PC-9 (cell line): ENCODE results near the gene IL2RA. TPM values are rescaled to one million over a fixed set of nuclear protein-coding genes. Genes with fewer than 3 reads are reported as not detected.
"Not testable (repeated sequence)": the region's sequence is repeated elsewhere in the genome, so short reads cannot be mapped to it uniquely, and the experiment has no call there.

ENCODE experiments used
- BruUV-seq: library from RNA; stranded (reverse); fragments of 400-500 nt; replicated peaks from 2 replicates; lab custom pipeline; 2021; lab: Mats Ljungman, UMichigan
- CTCF ChIA-PET: fragments of 300-600 bp; sonication (Branson Sonifier 250); formaldehyde crosslinking; loops from one replicate; lab custom pipeline; 2022; ENCODE audit warnings: antibody characterized with exemption; lab: Charles Lee
- POLR2A ChIA-PET: fragments of 300-600 bp; sonication (Branson Sonifier 250); formaldehyde crosslinking; loops from one replicate; lab custom pipeline; 2022; ENCODE audit warnings: antibody characterized with exemption; ENCODE audit not compliant: unreplicated experiment; lab: Charles Lee
- DNase-seq, 2 experiments: peaks; one replicate each; pipeline versions ENCODE4 v3.0.0 to v3.0.0-alpha.2; 2015 to 2022; ENCODE audit warnings: mixed read lengths in 1 of 2
- H2AFZ ChIP-seq: fragments of 200-600 bp; sonication (generic); 2 replicates; pipeline ENCODE4 v1.8.1; 2017; ENCODE audit warnings: antibody characterized with exemption
- H3F3A ChIP-seq: fragments of 200-600 bp; sonication (generic); 2 replicates; pipeline ENCODE4 v1.8.1; 2017; ENCODE audit warnings: antibody characterized with exemption, mild to moderate bottlenecking, low read depth; ENCODE audit not compliant: insufficient read depth
- H3K27ac ChIP-seq: fragments of 200-600 bp; sonication (generic); 2 replicates; pipeline ENCODE4 v1.6.1; 2016; ENCODE audit warnings: mixed run types
- H3K27me3 ChIP-seq: fragments of 200-600 bp; sonication (generic); 2 replicates; pipeline ENCODE4 v1.6.1; 2016; ENCODE audit warnings: low read depth, mixed run types; ENCODE audit not compliant: insufficient read depth
- H3K36me3 ChIP-seq: fragments of 200-600 bp; sonication (generic); 2 replicates; pipeline ENCODE4 v1.6.1; 2016; ENCODE audit warnings: low read depth, mixed run types
- H3K4me1 ChIP-seq: fragments of 200-600 bp; sonication (generic); replicated peaks from 2 replicates; pipeline ENCODE4 v1.6.1; 2016; ENCODE audit warnings: mixed run types; ENCODE audit not compliant: insufficient read depth
- H3K4me2 ChIP-seq: fragments of 200-600 bp; sonication (generic); 2 replicates; pipeline ENCODE4 v1.6.1; 2017; ENCODE audit warnings: mixed run types
- H3K4me3 ChIP-seq: fragments of 200-600 bp; sonication (generic); 2 replicates; pipeline ENCODE4 v1.6.1; 2016; ENCODE audit warnings: mixed run types
- H3K79me2 ChIP-seq: fragments of 200-600 bp; sonication (generic); 2 replicates; pipeline ENCODE4 v1.6.1; 2017; ENCODE audit warnings: low read depth, mixed run types
- H3K9me2 ChIP-seq: fragments of 200-600 bp; sonication (generic); 2 replicates; pipeline ENCODE4 v1.8.1; 2017; ENCODE audit warnings: mild to moderate bottlenecking; ENCODE audit not compliant: insufficient read depth
- H3K9me3 ChIP-seq: fragments of 200-600 bp; sonication (generic); 2 replicates; pipeline ENCODE4 v1.8.1; 2016; ENCODE audit warnings: low read depth; ENCODE audit not compliant: insufficient read depth
- H4K20me1 ChIP-seq: fragments of 200-600 bp; sonication (generic); 2 replicates; pipeline ENCODE4 v1.8.1; 2017; ENCODE audit not compliant: insufficient read depth
- EZH2 ChIP-seq: fragments of 200-600 bp; sonication (generic); IDR thresholded peaks from 2 replicates; pipeline ENCODE4 v1.8.0; 2017; ENCODE audit warnings: antibody characterized with exemption, low read depth
- intact Hi-C: fragments of 100-400 bp; cut with micrococcal nuclease; formaldehyde crosslinking; loops from one replicate; pipeline ENCODE4 v1.10.0; 2022; ENCODE audit not compliant: unreplicated experiment
- total RNA-seq: library from RNA; stranded (reverse); gene quantifications from 2 replicates; pipeline ENCODE4 v1.2.3, GENCODE V29; 2021
- TF ChIP-seq, protein P1 (sequence below): fragments of 200-600 bp; sonication (generic); conservative IDR thresholded peaks from 2 replicates; pipeline ENCODE4 v1.6.1; 2017; ENCODE audit warnings: mixed run types, antibody characterized with exemption, mild to moderate bottlenecking, moderate library complexity

The IL2RA gene
- total RNA-seq, 1 experiment from 2014 or later: not detected

- BruUV-seq: no TSS peak
- intact Hi-C loops: no loop called here
- no peaks in the 10 kb centered on the region for H3F3A ChIP-seq
- no peak overlapping the region for H3K4me2 ChIP-seq
- H3K27me3 ChIP-seq: no peaks in the 10 kb centered on the region
- H4K20me1 ChIP-seq: no peaks in the 10 kb centered on the region
- CTCF ChIA-PET: no interaction called here
- 0 out of 2 replicates have a peak, but pooled peaks cover under 1% of the 10 kb centered on the region for H3K4me1 ChIP-seq
- no peaks in the 10 kb centered on the region for H3K36me3 ChIP-seq
- no peaks in the 10 kb centered on the region for H3K9me2 ChIP-seq
- no peak for DNase-seq
- H3K27ac ChIP-seq: no peak overlapping the region
- no peak overlapping the region for H2AFZ ChIP-seq
- H3K4me3 ChIP-seq: no peak overlapping the region
- no peaks in the 10 kb centered on the region for H3K9me3 ChIP-seq
- no peaks in the 10 kb centered on the region for H3K79me2 ChIP-seq
- POLR2A ChIA-PET: no interaction called here
- TF ChIP-seq EZH2: no peak
- TF ChIP-seq, protein P1, sequence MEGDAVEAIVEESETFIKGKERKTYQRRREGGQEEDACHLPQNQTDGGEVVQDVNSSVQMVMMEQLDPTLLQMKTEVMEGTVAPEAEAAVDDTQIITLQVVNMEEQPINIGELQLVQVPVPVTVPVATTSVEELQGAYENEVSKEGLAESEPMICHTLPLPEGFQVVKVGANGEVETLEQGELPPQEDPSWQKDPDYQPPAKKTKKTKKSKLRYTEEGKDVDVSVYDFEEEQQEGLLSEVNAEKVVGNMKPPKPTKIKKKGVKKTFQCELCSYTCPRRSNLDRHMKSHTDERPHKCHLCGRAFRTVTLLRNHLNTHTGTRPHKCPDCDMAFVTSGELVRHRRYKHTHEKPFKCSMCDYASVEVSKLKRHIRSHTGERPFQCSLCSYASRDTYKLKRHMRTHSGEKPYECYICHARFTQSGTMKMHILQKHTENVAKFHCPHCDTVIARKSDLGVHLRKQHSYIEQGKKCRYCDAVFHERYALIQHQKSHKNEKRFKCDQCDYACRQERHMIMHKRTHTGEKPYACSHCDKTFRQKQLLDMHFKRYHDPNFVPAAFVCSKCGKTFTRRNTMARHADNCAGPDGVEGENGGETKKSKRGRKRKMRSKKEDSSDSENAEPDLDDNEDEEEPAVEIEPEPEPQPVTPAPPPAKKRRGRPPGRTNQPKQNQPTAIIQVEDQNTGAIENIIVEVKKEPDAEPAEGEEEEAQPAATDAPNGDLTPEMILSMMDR: no peak
Observed at GRCh38 chr10:5964736-5965135, 97.4 kb downstream of the IL2RA start.

GRCh38 chr10:5963591-5963990 is 98.6 kb downstream of the IL2RA start:
- peaks cover 6% of the 10 kb centered on the region; the same call in 1 of the 2 replicates for H3F3A ChIP-seq
- peaks cover 12% of the 10 kb centered on the region for H3K4me1 ChIP-seq
- no peaks in the 10 kb centered on the region for H3K9me3 ChIP-seq
- no peaks in the 10 kb centered on the region for H4K20me1 ChIP-seq
- no peaks in the 10 kb centered on the region for H3K79me2 ChIP-seq
- H2AFZ ChIP-seq: no peak overlapping the region
- ChIA-PET POLR2A (no interaction called here), CTCF (no interaction called here)
- intact Hi-C loops: no loop called here
- H3K4me2 ChIP-seq: no peak overlapping the region
- H3K36me3 ChIP-seq: no peaks in the 10 kb centered on the region
- no TSS peak for BruUV-seq
- H3K9me2 ChIP-seq: no peaks in the 10 kb centered on the region
- no peaks in the 10 kb centered on the region for H3K27me3 ChIP-seq
- no peak overlapping the region for H3K27ac ChIP-seq
- TF ChIP-seq, protein P1: no peak
- no peak for TF ChIP-seq EZH2
- no peak for DNase-seq
- no peak overlapping the region for H3K4me3 ChIP-seq

DNA sequence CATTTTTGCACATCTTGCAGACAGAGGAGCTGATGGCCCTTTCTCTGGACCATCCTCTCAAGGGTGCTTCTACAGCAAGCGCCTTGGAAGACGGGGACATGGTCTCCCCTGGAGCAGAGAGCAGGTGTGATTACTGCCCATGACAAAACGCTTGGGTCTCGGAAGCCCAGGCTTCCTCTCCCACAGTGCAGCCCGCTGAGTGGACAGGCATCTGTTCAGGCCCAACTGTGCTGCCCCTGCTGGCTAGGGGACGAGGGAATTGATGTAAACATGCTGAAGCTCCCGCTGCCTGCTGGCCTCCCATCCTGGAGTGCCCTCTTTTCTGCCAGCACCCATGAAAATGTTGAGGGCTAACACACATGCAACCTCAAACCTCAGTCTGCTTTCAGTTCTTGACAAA is 99.1 kb downstream of the IL2RA start:
- Histone ChIP-seq H3K4me3 (no peak overlapping the region), H2AFZ (no peak overlapping the region), H3K4me1 (peaks cover 17% of the 10 kb centered on the region), H4K20me1 (no peaks in the 10 kb centered on the region), H3K4me2 (no peak overlapping the region), H3K79me2 (no peaks in the 10 kb centered on the region), H3F3A (peaks cover 6% of the 10 kb centered on the region; the same call in 1 of the 2 replicates), H3K9me2 (no peaks in the 10 kb centered on the region), H3K36me3 (no peaks in the 10 kb centered on the region), H3K27ac (no peak overlapping the region), H3K27me3 (no peaks in the 10 kb centered on the region), H3K9me3 (no peaks in the 10 kb centered on the region)
- no peak for DNase-seq
- CTCF ChIA-PET: no interaction called here
- BruUV-seq: no TSS peak
- TF ChIP-seq EZH2: no peak
- TF ChIP-seq, protein P1: no peak
- intact Hi-C loops: no loop called here
- POLR2A ChIA-PET: no interaction called here

DNA sequence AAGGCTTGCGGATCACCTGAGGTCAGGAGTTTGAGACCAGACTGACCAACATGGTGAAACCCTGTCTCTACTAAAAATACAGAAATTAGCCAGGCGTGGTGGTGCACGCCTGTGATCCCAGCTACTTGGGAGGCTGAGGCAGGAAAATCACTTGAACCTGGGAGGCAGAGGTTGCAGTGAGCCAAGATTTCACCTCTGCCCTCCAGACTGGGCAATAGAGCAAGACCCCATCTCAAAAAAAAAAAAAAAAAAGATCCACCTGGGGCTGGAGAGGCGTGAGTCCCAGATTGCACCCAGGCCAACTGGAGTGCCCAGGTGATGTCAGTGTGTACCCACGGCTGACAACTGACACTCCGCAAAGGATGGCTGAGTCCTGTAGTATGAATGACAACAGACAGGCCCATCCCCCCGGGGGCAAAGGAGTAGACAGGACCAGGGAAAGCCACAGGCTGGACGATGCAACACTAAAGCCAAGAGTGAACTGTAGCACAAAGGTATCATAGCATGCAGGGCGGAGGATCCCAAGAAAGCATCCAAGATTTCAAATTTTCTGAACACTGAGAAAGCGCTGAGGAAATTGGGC is 99.7 kb downstream of the IL2RA start:
- H3K79me2 ChIP-seq, H3F3A ChIP-seq, H4K20me1 ChIP-seq, H2AFZ ChIP-seq, H3K9me2 ChIP-seq, H3K36me3 ChIP-seq, H3K27me3 ChIP-seq, H3K27ac ChIP-seq, BruUV-seq, H3K4me2 ChIP-seq, intact Hi-C loops, H3K9me3 ChIP-seq, H3K4me3 ChIP-seq, CTCF ChIA-PET, DNase-seq: not testable (repeated sequence)
- H3K4me1 ChIP-seq: peaks cover 20% of the 10 kb centered on the region
- POLR2A ChIA-PET: interaction anchor here (0.6 kb wide), 1 partner anchor 19 kb away, joined by 3 read pairs; no protein-coding TSS in a partner anchor
